GM12892 (cell line): ENCODE measurements around the gene EXTL1.
A peak's percentile ranks its signal among the peaks of the same experiment; 100 is the strongest.

Source experiments
- DNase-seq: peaks from one replicate; pipeline ENCODE4 v3.0.0; 2011; ENCODE audit not compliant: insufficient read length
- FAIRE-seq: peaks from 2 replicates; lab custom pipeline; 2011; peaks lifted over from hg19 to GRCh38; lab: Jason Lieb, UNC
- POLR2A ChIP-seq: IDR thresholded peaks from 2 replicates; pipeline ENCODE4 v1.6.1; 2011; ENCODE audit warnings: low read depth, low read length, control low read depth
- POLR2AphosphoS5 ChIP-seq: IDR thresholded peaks from 2 replicates; pipeline ENCODE4 v1.6.1; 2011; ENCODE audit warnings: low read depth, low read length, control low read depth
- TAF1 ChIP-seq: IDR thresholded peaks from 2 replicates; pipeline ENCODE4 v1.6.1; 2011; ENCODE audit warnings: low read depth, mild to moderate bottlenecking, control low read depth, low read length, borderline replicate concordance

Gene EXTL1

GRCh38 chr1:26028490-26028980 lies 7.0 kb downstream of the EXTL1 start:
- no peak for DNase-seq
- TF ChIP-seq TAF1 (no peak), POLR2AphosphoS5 (no peak), POLR2A (no peak)
- no peak for FAIRE-seq

GRCh38 chr1:26029054-26029863 lies 7.7 kb downstream of the EXTL1 start:
- FAIRE-seq (no peak), DNase-seq (no peak)
- TF ChIP-seq POLR2A (no peak), TAF1 (no peak), POLR2AphosphoS5 (no peak)

- TF ChIP-seq POLR2AphosphoS5 (no peak), TAF1 (no peak)
- DNase-seq (no peak), FAIRE-seq (no peak)
Observed at GRCh38 chr1:26029864-26030481, 8.4 kb downstream of the EXTL1 start.

GRCh38 chr1:26031196-26031595 lies 9.6 kb downstream of the EXTL1 start:
- DNase-seq (no peak), FAIRE-seq (no peak)
- TF ChIP-seq POLR2AphosphoS5 (no peak), POLR2A (no peak), TAF1 (no peak)

GRCh38 chr1:26031611-26032220 lies 10.1 kb downstream of the EXTL1 start:
- DNase-seq (no peak), FAIRE-seq (no peak)
- TF ChIP-seq POLR2A (no peak), POLR2AphosphoS5 (no peak), TAF1 (no peak)

- no peak for DNase-seq
- TF ChIP-seq POLR2A, result no peak
- TF ChIP-seq POLR2AphosphoS5, result no peak
- no peak for TF ChIP-seq TAF1
Observed at GRCh38 chr1:26032656-26033357, 11.2 kb downstream of the EXTL1 start.

GRCh38 chr1:26034504-26035202 lies 13.1 kb downstream of the EXTL1 start:
- no peak for TF ChIP-seq POLR2AphosphoS5
- TF ChIP-seq TAF1, result no peak
- TF ChIP-seq POLR2A, result no peak
- FAIRE-seq, result no peak
- DNase-seq, result no peak

More at GRCh38 chr1:26032656-26033357, 11.2 kb downstream of the EXTL1 start:
- no peak for FAIRE-seq

GRCh38 chr1:26035203-26035958 lies 13.8 kb downstream of the EXTL1 start:
- FAIRE-seq (peak; percentile 97), DNase-seq (peak; percentile 99)
- TF ChIP-seq POLR2AphosphoS5, result no peak
- no peak for TF ChIP-seq TAF1
- TF ChIP-seq POLR2A, result no peak

GRCh38 chr1:26035959-26036755 lies 14.6 kb downstream of the EXTL1 start:
- DNase-seq (peak; percentile 93), FAIRE-seq (peak; percentile 97)
- no peak for TF ChIP-seq POLR2A
- TF ChIP-seq TAF1, result no peak
- no peak for TF ChIP-seq POLR2AphosphoS5
